ENCODE results near the gene UROD.

Gene UROD

GRCh38 chr1:45005761-45006160, 6.3 kb upstream of the UROD start:
- DNase-seq = no peak

- no peak for DNase-seq
These were observed 4.7 kb upstream of the UROD start for GRCh38 chr1:45007311-45007710.

- DNase-seq = no peak
These were observed 4.0 kb upstream of the UROD start for GRCh38 chr1:45008076-45008475.

GRCh38 chr1:45008516-45008915, 3.5 kb upstream of the UROD start:
- no peak for DNase-seq

GRCh38 chr1:45009296-45009865, 2.7 kb upstream of the UROD start:
- DNase-seq = no peak

GRCh38 chr1:45009956-45010854, 1.8 kb upstream of the UROD start:
- no peak for DNase-seq

GRCh38 chr1:45010855-45011811, 921 bp upstream of the UROD start, which contains the start of gene HECTD3:
Gene HECTD3, minus strand, starts transcription at chr1:45011324. Its CDS starts 67 bp downstream, at chr1:45011257.
- DNase-seq = peak; percentile 91

- DNase-seq = no peak
These were observed 705 bp downstream of the UROD start for GRCh38 chr1:45012639-45013278.

GRCh38 chr1:45013551-45014209, 1.6 kb downstream of the UROD start:
- DNase-seq = no peak

- peak; percentile 61 for DNase-seq
These were observed 2.4 kb downstream of the UROD start for GRCh38 chr1:45014321-45015028.

GRCh38 chr1:45015683-45016082, 3.6 kb downstream of the UROD start:
- no peak for DNase-seq

GRCh38 chr1:45016090-45016697, 4.1 kb downstream of the UROD start:
- DNase-seq = no peak

GRCh38 chr1:45016767-45017166, 4.7 kb downstream of the UROD start:
- DNase-seq = no peak

- DNase-seq = peak; percentile 37
These were observed 6.7 kb downstream of the UROD start for GRCh38 chr1:45018599-45019230.

GRCh38 chr1:45023663-45024062, 11.6 kb downstream of the UROD start:
- no peak for DNase-seq

GRCh38 chr1:45026446-45026845, 14.4 kb downstream of the UROD start:
- DNase-seq = no peak

GRCh38 chr1:45032837-45033236, 20.8 kb downstream of the UROD start:
- no peak for DNase-seq

- DNase-seq = no peak
These were observed 21.3 kb downstream of the UROD start for GRCh38 chr1:45033356-45033755.

GRCh38 chr1:45035631-45036301, 23.7 kb downstream of the UROD start:
- DNase-seq = no peak

Data from right kidney (tissue), 1 donor.